Testis (tissue), 2 donors: ENCODE results near the gene C16orf78.
A peak's percentile ranks its signal among the peaks of the same experiment; 100 is the strongest.

Experiments
- CTCF ChIP-seq, 3 experiments: fragments of 450-650 bp in 2 of 3; fragments of 200-600 bp in 1 of 3; sonication (generic) in 1 of 3; IDR thresholded peaks; one replicate each; pipeline ENCODE4 v1.5.1; 2016 to 2019; ENCODE audit warnings: antibody characterized with exemption in 3 of 3, mild to moderate bottlenecking in 2 of 3, moderate library complexity in 1 of 3
- POLR2A ChIP-seq: fragments of 450-650 bp; IDR thresholded peaks from one replicate; pipeline ENCODE4 v1.6.1; 2017; ENCODE audit warnings: antibody characterized with exemption, mild to moderate bottlenecking, moderate library complexity

- TF ChIP-seq POLR2A (no peak), CTCF (IDR thresholded peaks at IDR 0.05) (peak; percentile 79 to 92 (median 90))
Observed at GRCh38 chr16:49407873-49408550, 34.4 kb downstream of the C16orf78 start.
